Endothelial cell of umbilical vein (primary cell): Measurements from ENCODE around the gene CIDEC. TPM values are rescaled to one million over a fixed set of nuclear protein-coding genes. Genes with fewer than 3 reads are reported as not detected.

Experiments
- BruUV-seq: library from RNA; stranded (reverse); fragments of 400-500 nt; replicated peaks from 2 replicates; lab custom pipeline; 2021; lab: Mats Ljungman, UMichigan
- CTCF ChIA-PET: fragments of 300-600, 350-600 bp; sonication (Branson Sonifier 250); formaldehyde crosslinking; loops from one replicate; lab custom pipeline; 2021; ENCODE audit warnings: antibody characterized with exemption, inconsistent platforms; lab: Charles Lee
- POLR2A ChIA-PET: fragments of 300-600, 350-600 bp; sonication (Branson Sonifier 250); formaldehyde crosslinking; loops from one replicate; lab custom pipeline; 2021; ENCODE audit warnings: antibody characterized with exemption, inconsistent platforms; lab: Charles Lee
- DNase-seq: peaks from one replicate; pipeline ENCODE4 v3.0.0-alpha.2; 2011; ENCODE audit warnings: low read depth, low spot score
- FAIRE-seq: peaks from 2 replicates; lab custom pipeline; 2011; peaks lifted over from hg19 to GRCh38; lab: Jason Lieb, UNC
- H2AFZ ChIP-seq: 2 replicates; pipeline ENCODE4 v1.6.0; 2012; ENCODE audit warnings: low read depth, low read length, control low read depth, inconsistent platforms
- H3K27ac ChIP-seq: 2 replicates; pipeline ENCODE4 v1.5.1; 2011; ENCODE audit warnings: low read depth, mild to moderate bottlenecking, control low read depth, low read length, moderate library complexity; ENCODE audit not compliant: insufficient read depth
- H3K27me3 ChIP-seq, 2 experiments: 2 replicates each; pipeline versions ENCODE4 v1.6.0 to v1.6.1; 2011; ENCODE audit warnings: low read length in 2 of 2, mixed read lengths in 1 of 2; ENCODE audit not compliant: control insufficient read depth in 2 of 2, insufficient read depth in 2 of 2
- H3K36me3 ChIP-seq, 2 experiments: 2 replicates in 1 of 2; 3 replicates in 1 of 2; pipeline ENCODE4 v1.5.1; 2011; ENCODE audit warnings: low read length in 2 of 2, mild to moderate bottlenecking in 1 of 2, moderate library complexity in 1 of 2; ENCODE audit not compliant: control insufficient read depth in 2 of 2, insufficient read depth in 2 of 2; ENCODE audit errors: extremely low read depth in 1 of 2
- H3K4me1 ChIP-seq: 3 replicates; pipeline ENCODE4 v1.5.1; 2011; ENCODE audit warnings: mild to moderate bottlenecking, low read length; ENCODE audit not compliant: control insufficient read depth, insufficient read depth; ENCODE audit errors: extremely low read depth
- H3K4me2 ChIP-seq: 2 replicates; pipeline ENCODE4 v1.6.1; 2011; ENCODE audit warnings: low read length, control low read depth, mixed read lengths; ENCODE audit not compliant: insufficient read depth
- H3K4me3 ChIP-seq, 3 experiments: fragments of 200-600 bp in 1 of 3; sonication (generic), shearing (Covaris generic) in 1 of 3; replicated peaks in 1 of 3; 2 replicates each; pipeline ENCODE4 v1.5.1; 2011 to 2016; ENCODE audit warnings: control low read depth in 3 of 3, low read length in 3 of 3, mild to moderate bottlenecking in 2 of 3, inconsistent platforms in 1 of 3, low read depth in 1 of 3, moderate library complexity in 1 of 3; ENCODE audit not compliant: insufficient read depth in 1 of 3
- H3K79me2 ChIP-seq: 2 replicates; pipeline ENCODE4 v1.6.0; 2012; ENCODE audit warnings: low read length, inconsistent platforms; ENCODE audit not compliant: control insufficient read depth, insufficient read depth
- H3K9ac ChIP-seq: replicated peaks from 2 replicates; pipeline ENCODE3; 2011; ENCODE audit warnings: low read length, control low read depth; ENCODE audit not compliant: insufficient read depth; ENCODE audit errors: extremely low read depth
- H3K9me1 ChIP-seq: replicated peaks from 3 replicates; pipeline ENCODE4 v1.6.0; 2011; ENCODE audit warnings: mild to moderate bottlenecking, low read length; ENCODE audit not compliant: control insufficient read depth, insufficient read depth; ENCODE audit errors: extremely low read depth
- H3K9me3 ChIP-seq: replicated peaks from 2 replicates; pipeline ENCODE4 v1.5.1; 2012; ENCODE audit warnings: low read length, inconsistent platforms; ENCODE audit not compliant: control insufficient read depth, insufficient read depth
- H4K20me1 ChIP-seq: replicated peaks from 2 replicates; pipeline ENCODE3; 2011; ENCODE audit warnings: mild to moderate bottlenecking, low read length; ENCODE audit not compliant: control insufficient read depth, insufficient read depth; ENCODE audit errors: extremely low read depth
- EZH2 ChIP-seq: IDR thresholded peaks from 2 replicates; pipeline ENCODE4 v1.6.1; 2012; ENCODE audit warnings: borderline replicate concordance, low read depth, mild to moderate bottlenecking, moderate library complexity, low read length, inconsistent platforms; ENCODE audit not compliant: severe bottlenecking
- FOS ChIP-seq: IDR thresholded peaks from 2 replicates; pipeline ENCODE4 v1.6.1; 2011; ENCODE audit warnings: mild to moderate bottlenecking, low read length, moderate library complexity, borderline replicate concordance; ENCODE audit not compliant: insufficient read depth
- GATA2 ChIP-seq: IDR thresholded peaks from 2 replicates; pipeline ENCODE4 v1.7.0; 2011; ENCODE audit warnings: low read depth, mild to moderate bottlenecking, moderate library complexity, mixed read lengths, low read length; ENCODE audit not compliant: insufficient read length, insufficient read depth
- JUN ChIP-seq: IDR thresholded peaks from 2 replicates; pipeline ENCODE4 v1.6.1; 2011; ENCODE audit warnings: borderline replicate concordance, low read depth; ENCODE audit not compliant: insufficient read length, insufficient read depth
- POLR2A ChIP-seq: IDR thresholded peaks from 2 replicates; pipeline ENCODE4 v1.6.1; 2012; ENCODE audit warnings: low read depth, mild to moderate bottlenecking, control low read depth, low read length
- POLR2AphosphoS5 ChIP-seq: IDR thresholded peaks from 2 replicates; pipeline ENCODE4 v1.6.1; 2012; ENCODE audit warnings: low read depth, mild to moderate bottlenecking, control low read depth, low read length, moderate library complexity; ENCODE audit not compliant: insufficient read depth
- dilution Hi-C: fragments of 300-500 bp; cut with MboI; formaldehyde crosslinking; loops from one replicate; pipeline ENCODE4 v1.15.0; 2019; ENCODE audit warnings: low sequenced_read_pairs; ENCODE audit not compliant: extremely low pct_ligation_motif_present
- intact Hi-C: fragments of 100-400 bp; cut with micrococcal nuclease; formaldehyde crosslinking; loops from one replicate; pipeline ENCODE4 v1.10.0; 2022
- polyA plus RNA-seq, 4 experiments: library from polyadenylated mRNA; depleted of rRNA in 3 of 4; stranded (reverse) in 3 of 4; unstranded in 1 of 4; fragments of >200 nt; gene quantifications; 2 replicates each; pipeline versions ENCODE4 v1.2.1 to v1.2.3, GENCODE V29; 2011 to 2012; ENCODE audit warnings: missing spikeins in 1 of 4
- total RNA-seq: library from RNA; stranded (reverse); gene quantifications from 2 replicates; pipeline ENCODE4 v1.2.3, GENCODE V29; 2021
- TF ChIP-seq, protein P1 (sequence below): IDR thresholded peaks from 2 replicates; pipeline ENCODE4 v1.6.1; 2011; ENCODE audit not compliant: insufficient read depth, insufficient read length
- TF ChIP-seq, protein P2 (sequence below), 2 donors: IDR thresholded peaks; 1 replicate in 1 of 2; 2 replicates in 1 of 2; pipeline ENCODE4 v1.5.1; 2011; ENCODE audit warnings: low read length in 2 of 2, mild to moderate bottlenecking in 2 of 2, moderate library complexity in 2 of 2, control low read depth in 1 of 2, inconsistent platforms in 1 of 2, low read depth in 1 of 2; ENCODE audit not compliant: insufficient read depth in 1 of 2; ENCODE audit errors: extremely low read depth in 1 of 2

The CIDEC gene
- total and polyA plus RNA-seq, 2 donors (not counting 3 experiments of a cell fraction or from before 2014, with no cell fraction given) = 0.14 TPM; not detected in 1

DNA sequence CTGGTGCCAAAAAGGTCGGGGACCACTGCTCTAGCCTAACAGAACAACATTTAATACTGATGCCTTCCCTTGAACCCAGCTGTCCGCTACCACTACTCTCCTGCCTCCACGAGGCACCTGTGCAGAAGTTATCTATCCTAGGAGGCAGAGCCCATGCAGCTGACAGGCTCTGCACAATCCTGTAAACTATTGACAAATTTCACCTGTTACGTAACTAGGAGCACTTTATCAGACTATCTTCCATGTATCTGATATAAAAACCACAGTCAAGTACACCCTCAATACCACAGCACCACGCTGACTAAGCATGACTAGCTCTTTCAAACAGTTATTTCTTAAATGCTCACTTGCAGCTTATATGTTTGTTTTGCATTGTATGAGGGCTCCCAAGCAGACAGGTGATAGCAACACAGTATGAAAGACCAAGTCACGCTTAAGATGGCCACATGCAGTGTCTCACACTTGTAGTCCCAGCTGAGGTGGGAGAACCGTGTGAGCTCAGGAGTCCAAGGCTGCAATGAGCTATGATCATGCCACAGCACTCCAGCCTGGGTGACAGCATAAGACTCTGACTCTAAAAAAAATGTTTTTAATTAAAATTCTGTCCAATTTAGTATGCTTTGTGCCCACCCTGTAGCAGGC lies 32.4 kb upstream of the CIDEC start:
- TF ChIP-seq GATA2 (no peak), POLR2AphosphoS5 (no peak)
- TF ChIP-seq, protein P1, sequence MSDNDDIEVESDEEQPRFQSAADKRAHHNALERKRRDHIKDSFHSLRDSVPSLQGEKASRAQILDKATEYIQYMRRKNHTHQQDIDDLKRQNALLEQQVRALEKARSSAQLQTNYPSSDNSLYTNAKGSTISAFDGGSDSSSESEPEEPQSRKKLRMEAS = no peak
- Histone ChIP-seq H3K9ac (no peak overlapping the region), H3K9me1 (no peaks in the 10 kb centered on the region), H4K20me1 (no peaks in the 10 kb centered on the region), H3K27ac (no peak overlapping the region), H3K79me2 (no peaks in the 10 kb centered on the region), H3K4me3 (no peak overlapping the region), H2AFZ (no peak overlapping the region), H3K27me3 (no peaks in the 10 kb centered on the region), H3K4me2 (no peak overlapping the region), H3K9me3 (no peaks in the 10 kb centered on the region), H3K36me3 (no peaks in the 10 kb centered on the region), H3K4me1 (peaks cover 13% of the 10 kb centered on the region)
- DNase-seq (no peak), FAIRE-seq (no peak)
- ChIA-PET CTCF (interaction anchor here (1.2 to 1.5 kb wide), 4 partner anchors 8 to 20 kb away, joined by 3 to 5 read pairs (median 4); partner anchors contain the start of gene IL17RE), POLR2A (no interaction called here)
- dilution Hi-C loops = no loop called here
- BruUV-seq = no TSS peak
- intact Hi-C loops = no loop called here

DNA sequence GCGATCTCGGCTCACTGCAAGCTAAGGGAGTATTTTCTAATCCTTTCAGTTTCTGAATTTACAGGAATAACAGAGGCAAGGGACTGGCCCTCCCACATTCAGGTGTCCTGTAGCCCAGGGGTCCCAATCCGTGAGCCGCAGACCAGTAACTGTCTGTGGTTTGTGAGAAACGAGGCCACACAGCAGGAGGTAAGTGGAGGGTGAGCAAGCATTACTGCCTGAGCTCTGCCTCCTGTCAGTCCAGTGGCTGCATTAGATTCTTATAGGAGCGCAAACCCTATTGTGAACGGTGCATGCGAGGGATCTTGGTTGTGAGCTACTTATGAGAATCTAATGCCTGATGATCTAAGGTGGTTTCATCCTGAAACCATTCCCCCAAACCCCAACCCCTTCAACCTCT lies 31.8 kb upstream of the CIDEC start:
- intact Hi-C loops = no loop called here
- dilution Hi-C loops = no loop called here
- DNase-seq = no peak
- peaks cover 10% of the 10 kb centered on the region for H3K4me1 ChIP-seq
- H3K9me3 ChIP-seq = no peaks in the 10 kb centered on the region
- no peaks in the 10 kb centered on the region for H3K79me2 ChIP-seq
- H3K9ac ChIP-seq = no peak overlapping the region
- ChIA-PET CTCF (interaction anchor here (0.9 to 1.5 kb wide), 4 partner anchors 8 to 20 kb away, joined by 3 to 5 read pairs (median 4); partner anchors contain the start of gene IL17RE), POLR2A (no interaction called here)
- BruUV-seq = no TSS peak
- no peak overlapping the region for H3K4me3 ChIP-seq
- FAIRE-seq = no peak
- no peaks in the 10 kb centered on the region for H3K9me1 ChIP-seq
- no peaks in the 10 kb centered on the region for H4K20me1 ChIP-seq
- no peaks in the 10 kb centered on the region for H3K36me3 ChIP-seq
- TF ChIP-seq, protein P2, sequence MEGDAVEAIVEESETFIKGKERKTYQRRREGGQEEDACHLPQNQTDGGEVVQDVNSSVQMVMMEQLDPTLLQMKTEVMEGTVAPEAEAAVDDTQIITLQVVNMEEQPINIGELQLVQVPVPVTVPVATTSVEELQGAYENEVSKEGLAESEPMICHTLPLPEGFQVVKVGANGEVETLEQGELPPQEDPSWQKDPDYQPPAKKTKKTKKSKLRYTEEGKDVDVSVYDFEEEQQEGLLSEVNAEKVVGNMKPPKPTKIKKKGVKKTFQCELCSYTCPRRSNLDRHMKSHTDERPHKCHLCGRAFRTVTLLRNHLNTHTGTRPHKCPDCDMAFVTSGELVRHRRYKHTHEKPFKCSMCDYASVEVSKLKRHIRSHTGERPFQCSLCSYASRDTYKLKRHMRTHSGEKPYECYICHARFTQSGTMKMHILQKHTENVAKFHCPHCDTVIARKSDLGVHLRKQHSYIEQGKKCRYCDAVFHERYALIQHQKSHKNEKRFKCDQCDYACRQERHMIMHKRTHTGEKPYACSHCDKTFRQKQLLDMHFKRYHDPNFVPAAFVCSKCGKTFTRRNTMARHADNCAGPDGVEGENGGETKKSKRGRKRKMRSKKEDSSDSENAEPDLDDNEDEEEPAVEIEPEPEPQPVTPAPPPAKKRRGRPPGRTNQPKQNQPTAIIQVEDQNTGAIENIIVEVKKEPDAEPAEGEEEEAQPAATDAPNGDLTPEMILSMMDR (IDR thresholded peaks at IDR 0.05; ENCODE audit: extremely low read depth in 1 of 2, insufficient read depth in 1 of 2, low read depth in 1 of 2, low read length in 2 of 2) = no peak
- no peak for TF ChIP-seq POLR2AphosphoS5
- TF ChIP-seq, protein P1 = no peak
- no peak for TF ChIP-seq POLR2A
- TF ChIP-seq JUN = no peak
- TF ChIP-seq FOS = no peak
- no peak for TF ChIP-seq GATA2
- no peak for TF ChIP-seq EZH2
- H3K27me3 ChIP-seq = no peaks in the 10 kb centered on the region
- no peak overlapping the region for H3K4me2 ChIP-seq
- H2AFZ ChIP-seq = no peak overlapping the region
- H3K27ac ChIP-seq = no peak overlapping the region
